Adrenal gland (tissue), 5 donors: ENCODE results near the gene UBE2E1.

Experiments
- POLR2A ChIP-seq, 2 donors: fragments of 450-650 bp; IDR thresholded peaks; one replicate each; pipeline ENCODE4 v1.6.1; 2017; ENCODE audit warnings: antibody characterized with exemption in 2 of 2, mild to moderate bottlenecking in 2 of 2, moderate library complexity in 1 of 2
- TF ChIP-seq, protein P1 (sequence below), 6 experiments: fragments of 450-650 bp in 4 of 6; fragments of 200-600 bp in 2 of 6; sonication (generic) in 1 of 6; IDR thresholded peaks; 1 replicate in 5 of 6; 2 replicates in 1 of 6; pipeline versions ENCODE4 v1.5.1 to v1.8.0; 2016 to 2021; ENCODE audit warnings: antibody characterized with exemption in 6 of 6, mild to moderate bottlenecking in 2 of 6, moderate library complexity in 1 of 6
- donor health status: DM: no; HTN: no; CAD: no.

DNA sequence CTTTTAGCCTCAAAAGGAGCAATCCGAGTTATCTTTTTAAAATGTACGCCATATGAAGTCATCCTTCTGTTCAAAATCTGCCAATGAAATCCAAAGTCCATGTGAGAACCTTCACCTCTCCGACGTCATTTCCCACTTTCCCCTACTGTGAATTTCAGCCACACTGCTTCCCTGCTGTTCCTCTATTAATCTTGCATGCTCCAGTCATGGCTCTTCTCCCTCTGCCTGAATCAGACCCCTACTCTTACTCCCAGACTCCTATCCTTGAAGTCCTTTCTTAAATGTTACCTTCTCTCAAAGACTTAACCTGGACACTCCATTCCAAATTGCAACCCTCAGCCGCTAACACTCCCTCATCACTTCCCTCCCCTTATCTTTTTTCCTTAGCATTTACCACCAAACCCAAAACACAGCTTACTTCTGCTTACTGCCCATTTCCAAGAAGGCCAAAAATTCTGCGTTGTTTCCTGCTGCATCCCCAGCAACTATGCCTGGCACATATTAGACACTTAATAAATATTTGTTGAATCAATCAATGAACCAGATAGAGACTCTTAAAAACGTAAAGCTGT, 109.9 kb downstream of the UBE2E1 start:
- TF ChIP-seq, protein P1, sequence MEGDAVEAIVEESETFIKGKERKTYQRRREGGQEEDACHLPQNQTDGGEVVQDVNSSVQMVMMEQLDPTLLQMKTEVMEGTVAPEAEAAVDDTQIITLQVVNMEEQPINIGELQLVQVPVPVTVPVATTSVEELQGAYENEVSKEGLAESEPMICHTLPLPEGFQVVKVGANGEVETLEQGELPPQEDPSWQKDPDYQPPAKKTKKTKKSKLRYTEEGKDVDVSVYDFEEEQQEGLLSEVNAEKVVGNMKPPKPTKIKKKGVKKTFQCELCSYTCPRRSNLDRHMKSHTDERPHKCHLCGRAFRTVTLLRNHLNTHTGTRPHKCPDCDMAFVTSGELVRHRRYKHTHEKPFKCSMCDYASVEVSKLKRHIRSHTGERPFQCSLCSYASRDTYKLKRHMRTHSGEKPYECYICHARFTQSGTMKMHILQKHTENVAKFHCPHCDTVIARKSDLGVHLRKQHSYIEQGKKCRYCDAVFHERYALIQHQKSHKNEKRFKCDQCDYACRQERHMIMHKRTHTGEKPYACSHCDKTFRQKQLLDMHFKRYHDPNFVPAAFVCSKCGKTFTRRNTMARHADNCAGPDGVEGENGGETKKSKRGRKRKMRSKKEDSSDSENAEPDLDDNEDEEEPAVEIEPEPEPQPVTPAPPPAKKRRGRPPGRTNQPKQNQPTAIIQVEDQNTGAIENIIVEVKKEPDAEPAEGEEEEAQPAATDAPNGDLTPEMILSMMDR (IDR thresholded peaks at IDR 0.05) = no peak
- TF ChIP-seq POLR2A (IDR thresholded peaks at IDR 0.05) = no peak
